ENCODE measurements around the gene SYNPR.

SYNPR gene

GRCh38 chr3:63656786-63657185, 378.7 kb downstream of the SYNPR start:
- Histone ChIP-seq H3K27ac (ENCODE audit: low read depth, low read length) (no peak overlapping the region), H3K9me2 (replicated peaks; ENCODE audit: control insufficient read depth, low read length) (no peaks in the 10 kb centered on the region; the same call in 1 of the 2 replicates), H3K4me3 (ENCODE audit: low read length) (no peak overlapping the region), H3K4me2 (ENCODE audit: low read length) (no peak overlapping the region), H3K27me3 (ENCODE audit: control insufficient read depth, low read length) (no peaks in the 10 kb centered on the region), H3K36me3 (ENCODE audit: control insufficient read depth, low read length) (no peaks in the 10 kb centered on the region), H3K9me3 (ENCODE audit: control insufficient read depth, insufficient read depth, low read length) (no peaks in the 10 kb centered on the region), H3K79me2 (ENCODE audit: control insufficient read depth, low read length) (no peaks in the 10 kb centered on the region), H3F3A (ENCODE audit: control insufficient read depth, insufficient read depth) (no peaks in the 10 kb centered on the region), H4K20me1 (ENCODE audit: control insufficient read depth, insufficient read depth, low read depth, low read length) (no peaks in the 10 kb centered on the region), H3K4me1 (ENCODE audit: control insufficient read depth, low read length) (no peaks in the 10 kb centered on the region)
- TF ChIP-seq EZH2phosphoT487 (IDR thresholded peaks at IDR 0.05; ENCODE audit: borderline replicate concordance, low read length), result no peak
- no peak for TF ChIP-seq CTCF (IDR thresholded peaks at IDR 0.05; ENCODE audit: low read depth, low read length, poor library complexity, severe bottlenecking)

GRCh38 chr3:63661242-63661641, 383.1 kb downstream of the SYNPR start:
- peak; percentile 36 for TF ChIP-seq CTCF (IDR thresholded peaks at IDR 0.05; ENCODE audit: low read depth, low read length, poor library complexity, severe bottlenecking)
- no peak for TF ChIP-seq EZH2phosphoT487 (IDR thresholded peaks at IDR 0.05; ENCODE audit: borderline replicate concordance, low read length)
- Histone ChIP-seq H3K4me3 (ENCODE audit: low read length) (no peak overlapping the region), H3K4me1 (ENCODE audit: control insufficient read depth, low read length) (no peaks in the 10 kb centered on the region), H3K79me2 (ENCODE audit: control insufficient read depth, low read length) (no peaks in the 10 kb centered on the region), H3K4me2 (ENCODE audit: low read length) (no peak overlapping the region), H3F3A (ENCODE audit: control insufficient read depth, insufficient read depth) (no peaks in the 10 kb centered on the region), H3K36me3 (ENCODE audit: control insufficient read depth, low read length) (no peaks in the 10 kb centered on the region), H4K20me1 (ENCODE audit: control insufficient read depth, insufficient read depth, low read depth, low read length) (no peaks in the 10 kb centered on the region), H3K27ac (ENCODE audit: low read depth, low read length) (no peak overlapping the region), H3K9me2 (replicated peaks; ENCODE audit: control insufficient read depth, low read length) (no peaks in the 10 kb centered on the region; the same call in 1 of the 2 replicates), H3K9me3 (ENCODE audit: control insufficient read depth, insufficient read depth, low read length) (no peaks in the 10 kb centered on the region), H3K27me3 (ENCODE audit: control insufficient read depth, low read length) (no peaks in the 10 kb centered on the region)

- Histone ChIP-seq H3K79me2 (ENCODE audit: control insufficient read depth, low read length) (no peaks in the 10 kb centered on the region), H3F3A (ENCODE audit: control insufficient read depth, insufficient read depth) (no peaks in the 10 kb centered on the region), H3K4me2 (ENCODE audit: low read length) (no peak overlapping the region), H4K20me1 (ENCODE audit: control insufficient read depth, insufficient read depth, low read depth, low read length) (no peaks in the 10 kb centered on the region), H3K36me3 (ENCODE audit: control insufficient read depth, low read length) (no peaks in the 10 kb centered on the region), H3K27ac (ENCODE audit: low read depth, low read length) (no peak overlapping the region), H3K9me2 (replicated peaks; ENCODE audit: control insufficient read depth, low read length) (no peaks in the 10 kb centered on the region; the same call in 1 of the 2 replicates), H3K4me1 (ENCODE audit: control insufficient read depth, low read length) (no peaks in the 10 kb centered on the region), H3K9me3 (ENCODE audit: control insufficient read depth, insufficient read depth, low read length) (no peaks in the 10 kb centered on the region), H3K4me3 (ENCODE audit: low read length) (no peak overlapping the region), H3K27me3 (ENCODE audit: control insufficient read depth, low read length) (no peaks in the 10 kb centered on the region)
- TF ChIP-seq EZH2phosphoT487 (IDR thresholded peaks at IDR 0.05; ENCODE audit: borderline replicate concordance, low read length), result no peak
- TF ChIP-seq CTCF (IDR thresholded peaks at IDR 0.05; ENCODE audit: low read depth, low read length, poor library complexity, severe bottlenecking), result no peak
These were observed 383.9 kb downstream of the SYNPR start for GRCh38 chr3:63662011-63662410.
